ENCODE data around the gene MRPL48.

The MRPL48 gene

DNA sequence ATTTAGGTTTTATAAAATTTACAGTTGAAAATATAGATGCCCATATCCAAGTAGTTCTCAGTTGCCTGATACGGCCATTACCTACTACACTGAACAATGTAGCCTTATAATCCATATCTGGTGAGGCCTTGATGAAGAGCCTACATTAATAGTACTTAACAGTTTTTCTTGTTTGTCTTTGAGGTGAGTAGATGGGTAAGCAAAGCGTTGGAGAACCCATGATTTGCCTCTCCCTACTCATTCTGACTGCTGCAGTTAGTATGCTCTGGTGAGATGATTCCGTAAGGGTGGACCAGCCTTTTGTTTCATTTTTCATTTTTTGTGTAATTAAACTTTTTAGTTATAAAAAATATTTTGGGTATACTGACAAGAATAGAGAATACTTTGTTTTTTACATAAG is 100.6 kb downstream of the MRPL48 start:
- no peak for DNase-seq (ENCODE audit: low read depth in 2 of 3, low spot score in 2 of 3)

DNA sequence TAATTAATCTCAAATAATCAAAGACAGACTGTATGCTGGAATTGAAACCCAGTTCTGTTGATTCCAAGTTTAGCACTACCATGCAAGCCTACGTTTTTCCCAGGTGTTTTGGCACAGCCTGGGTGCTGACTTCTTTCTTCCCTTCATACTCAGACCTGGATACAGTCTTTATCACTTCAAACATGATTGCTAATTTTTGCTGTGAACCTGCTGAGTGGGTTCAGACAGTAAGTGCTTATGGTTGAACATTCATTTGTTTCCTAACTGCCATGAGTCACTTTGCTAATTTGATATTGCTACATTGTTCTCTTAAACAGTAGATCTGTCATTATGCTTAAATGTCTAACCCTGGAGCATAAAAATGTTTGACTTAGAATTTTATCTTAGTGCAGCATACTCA is 101.3 kb downstream of the MRPL48 start:
- no peak for DNase-seq (ENCODE audit: low read depth in 2 of 3, low spot score in 2 of 3)

DNA sequence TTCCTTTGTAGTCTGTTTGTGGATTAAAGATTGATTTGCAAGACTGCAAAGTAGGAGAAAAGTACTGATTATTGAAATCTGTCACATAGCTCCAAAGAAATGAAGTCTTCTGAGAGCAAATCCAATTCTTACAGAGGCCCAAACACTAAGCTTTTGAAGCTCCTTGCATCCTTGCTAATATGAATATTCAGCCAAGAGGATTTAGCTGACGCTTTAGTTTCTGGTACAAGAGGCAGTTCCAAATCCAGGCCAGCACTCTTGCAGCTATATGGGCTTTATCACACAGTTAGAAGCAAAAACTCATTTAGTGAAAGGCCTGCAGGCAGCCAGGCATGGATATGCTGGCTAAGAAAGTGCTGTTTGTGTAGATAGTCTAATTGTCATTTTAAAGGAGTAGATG is 101.9 kb downstream of the MRPL48 start:
- DNase-seq (ENCODE audit: low read depth in 2 of 3, low spot score in 2 of 3) = no peak

DNA sequence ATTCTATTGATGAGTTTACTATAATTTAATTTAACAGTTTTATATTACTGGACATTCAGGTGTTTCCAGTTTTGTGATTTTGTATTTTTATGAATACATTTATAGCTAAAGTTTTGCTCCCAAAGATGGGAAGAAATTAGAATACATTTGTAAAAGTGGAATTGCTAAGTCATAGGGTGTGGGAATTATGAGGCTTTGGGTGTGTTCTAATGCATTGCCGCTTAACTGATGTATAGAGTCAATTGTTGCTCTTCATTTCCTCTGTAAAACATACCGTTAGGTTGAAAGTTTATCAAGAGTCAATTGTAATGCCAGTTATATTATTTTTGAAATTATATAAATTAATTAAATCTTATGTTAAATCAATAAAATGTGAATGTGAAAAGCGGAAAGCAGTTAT is 105.4 kb downstream of the MRPL48 start:
- no peak for DNase-seq (ENCODE audit: low read depth in 2 of 3, low spot score in 2 of 3)

DNA sequence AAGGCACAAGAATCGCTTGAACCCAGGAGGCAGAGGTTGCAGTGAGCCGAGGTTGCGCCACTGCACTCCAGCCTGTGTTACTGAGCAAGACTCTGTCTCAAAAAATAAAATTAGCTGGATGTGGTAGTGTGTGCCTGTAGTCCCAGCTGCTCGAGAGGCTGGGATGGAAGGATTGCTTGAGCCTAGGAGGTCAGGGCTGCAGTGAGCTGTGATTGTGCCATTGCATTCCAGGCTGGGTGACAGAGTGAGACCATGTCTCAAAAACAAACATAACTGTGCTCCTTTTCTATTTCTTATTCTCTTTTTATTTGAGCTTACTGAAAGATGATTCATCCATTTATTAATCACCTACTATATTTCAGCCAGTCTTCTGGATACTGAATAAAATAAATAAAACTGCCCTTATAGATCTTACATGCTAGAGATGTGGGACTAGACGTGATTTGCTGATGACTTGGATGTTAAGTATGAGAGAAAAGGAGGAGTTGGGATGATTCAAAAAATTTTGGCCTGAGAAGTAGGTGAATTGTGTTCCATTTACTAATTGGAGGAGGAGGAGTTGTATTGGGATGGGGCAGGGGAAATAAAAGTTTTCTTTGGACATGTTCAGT is 107.2 kb downstream of the MRPL48 start:
- no peak for DNase-seq (ENCODE audit: low read depth in 2 of 3, low spot score in 2 of 3)

DNA sequence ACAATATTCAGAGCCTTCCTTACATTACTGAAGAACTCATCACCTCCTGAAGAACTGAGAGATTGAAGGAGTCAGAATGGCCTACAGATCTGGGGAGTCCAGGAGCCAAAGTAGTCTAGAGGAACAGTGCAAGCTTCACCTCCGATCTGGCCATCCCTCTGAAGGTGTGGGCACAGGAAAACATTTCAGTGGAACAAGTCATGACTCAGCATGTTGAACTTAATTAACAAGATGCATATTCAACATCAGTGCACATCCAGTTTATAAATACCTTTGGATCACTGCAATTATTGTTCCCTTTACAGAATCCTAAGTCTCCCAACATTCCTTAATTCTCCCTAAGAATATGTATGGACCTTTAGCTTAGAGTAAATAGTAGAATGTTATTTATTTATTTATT is 114.6 kb downstream of the MRPL48 start:
- no peak for DNase-seq (ENCODE audit: low read depth in 2 of 3, low spot score in 2 of 3)

DNA sequence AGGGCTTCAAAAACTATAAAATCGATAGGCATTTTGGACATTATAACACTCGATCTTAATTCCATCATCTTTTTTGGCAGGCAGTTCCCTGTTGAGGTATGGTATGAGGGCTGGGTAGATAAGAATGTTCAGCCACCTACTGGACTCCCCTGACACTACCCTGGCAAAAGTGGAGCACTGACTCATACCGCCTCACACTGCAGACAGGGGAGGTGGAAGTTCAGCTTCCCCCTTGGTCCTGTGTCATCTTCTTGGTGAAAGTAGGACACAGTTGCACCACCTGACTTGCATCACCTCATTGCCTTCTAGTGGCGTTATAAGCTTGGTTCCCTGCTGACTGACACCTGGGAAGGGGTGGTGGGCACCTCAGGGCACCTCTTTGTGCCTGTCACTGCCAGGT is 119.5 kb downstream of the MRPL48 start:
- no peak for DNase-seq (ENCODE audit: low read depth in 2 of 3, low spot score in 2 of 3)

DNA sequence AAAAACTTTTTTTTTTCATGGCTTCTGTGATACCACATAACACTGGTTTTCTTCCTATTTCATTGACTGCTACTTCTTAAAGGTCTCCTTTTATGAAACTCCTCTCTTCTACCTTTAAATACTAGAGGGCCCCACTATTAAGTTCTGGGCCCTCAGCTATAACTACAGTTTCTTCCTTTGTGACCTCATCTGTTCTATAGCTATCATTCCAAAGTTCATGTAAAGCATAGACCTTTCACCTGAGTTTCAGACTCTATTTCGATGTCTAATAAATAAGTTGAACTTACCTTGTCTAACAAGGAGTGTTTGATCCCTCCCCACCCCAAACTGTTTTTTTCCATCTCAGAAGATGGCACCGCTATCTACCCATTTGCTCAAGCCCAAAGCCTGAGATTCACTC is 124.4 kb downstream of the MRPL48 start:
- DNase-seq (ENCODE audit: low read depth in 2 of 3, low spot score in 2 of 3) = no peak

DNA sequence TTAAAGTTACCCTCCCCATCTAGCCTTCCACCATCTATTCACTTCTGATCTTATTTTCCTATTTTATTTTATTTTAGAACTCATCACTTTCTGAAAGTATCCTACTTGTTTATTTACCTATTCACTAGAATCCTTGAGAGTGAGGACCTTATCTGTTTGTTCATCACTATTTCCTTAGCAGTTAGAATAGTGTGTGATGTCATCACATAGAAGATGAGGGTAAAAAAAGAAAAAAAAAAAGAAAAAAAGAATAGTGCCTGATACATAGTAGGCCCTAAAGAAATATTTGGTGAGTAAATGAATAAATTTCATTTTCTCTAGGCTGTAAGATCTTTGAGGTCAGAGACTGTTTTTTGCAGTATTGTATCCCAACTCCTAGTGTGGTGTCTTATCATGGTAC is 125.8 kb downstream of the MRPL48 start:
- no peak for DNase-seq (ENCODE audit: low read depth in 2 of 3, low spot score in 2 of 3)

DNA sequence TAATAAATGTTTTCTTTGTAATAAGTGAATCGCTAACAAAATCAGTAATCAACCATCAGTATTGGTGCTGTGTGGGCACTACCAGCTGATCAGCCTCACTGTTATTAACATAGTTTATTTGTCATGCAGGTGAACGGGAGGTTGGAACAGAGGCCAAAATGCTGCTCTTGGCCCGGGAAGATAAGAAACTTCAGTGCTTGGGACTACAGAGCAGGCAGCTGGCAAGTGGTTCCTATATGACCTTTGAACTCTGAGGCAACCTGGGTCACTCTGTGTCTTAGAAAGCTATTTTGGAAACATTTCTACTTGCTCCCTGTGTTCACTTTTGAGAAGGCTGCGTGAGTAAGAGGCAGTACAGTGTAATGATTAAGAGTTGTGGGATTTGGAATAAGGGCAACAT is 126.6 kb downstream of the MRPL48 start:
- DNase-seq (ENCODE audit: low read depth in 2 of 3, low spot score in 2 of 3) = no peak
